Activated CD4-positive, alpha-beta T cell treated with anti-CD3 and anti-CD28 coated beads, Interleukin-2, amount 50 U/mL, for 24 hours (primary cell): Measurements from ENCODE around the gene MAP2K2.

Experiments used
- DNase-seq, 2 donors: peaks; one replicate each; pipeline ENCODE4 v3.0.0-alpha.2; 2020; ENCODE audit warnings: low read depth in 1 of 2, low spot score in 1 of 2

The MAP2K2 gene

GRCh38 chr19:4061683-4062418 lies 62.1 kb downstream of the MAP2K2 start:
- DNase-seq, result no peak

DNA sequence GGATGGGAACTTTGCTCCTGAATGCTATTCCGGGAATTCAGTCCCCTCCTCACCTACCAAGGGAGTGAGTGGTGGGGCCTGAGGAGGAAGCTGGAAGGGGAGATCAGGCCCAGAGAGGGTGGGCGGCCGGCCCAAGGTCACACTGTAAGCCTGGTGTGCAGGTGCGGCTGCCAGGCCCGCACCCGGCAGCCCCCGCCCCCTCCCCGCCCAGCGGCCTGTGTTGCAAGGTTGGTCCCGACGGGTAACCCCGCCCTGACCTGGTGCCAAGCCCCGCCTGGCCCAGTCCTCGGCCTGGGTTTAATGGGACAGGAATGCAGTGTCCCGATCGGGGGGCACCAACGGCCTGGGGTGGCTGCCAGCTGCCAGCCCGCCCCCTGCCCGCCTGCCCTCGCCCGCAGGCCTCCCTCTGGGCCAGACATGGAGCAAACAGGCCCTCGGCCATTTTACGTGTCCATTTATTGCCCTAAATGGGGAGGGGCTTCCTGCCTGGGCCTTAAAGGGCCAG lies 62.7 kb downstream of the MAP2K2 start:
- no peak for DNase-seq

GRCh38 chr19:4060621-4061177 lies 63.2 kb downstream of the MAP2K2 start:
- DNase-seq, result no peak

- no peak for DNase-seq
Measured at GRCh38 chr19:4059891-4060620, 63.9 kb downstream of the MAP2K2 start.

DNA sequence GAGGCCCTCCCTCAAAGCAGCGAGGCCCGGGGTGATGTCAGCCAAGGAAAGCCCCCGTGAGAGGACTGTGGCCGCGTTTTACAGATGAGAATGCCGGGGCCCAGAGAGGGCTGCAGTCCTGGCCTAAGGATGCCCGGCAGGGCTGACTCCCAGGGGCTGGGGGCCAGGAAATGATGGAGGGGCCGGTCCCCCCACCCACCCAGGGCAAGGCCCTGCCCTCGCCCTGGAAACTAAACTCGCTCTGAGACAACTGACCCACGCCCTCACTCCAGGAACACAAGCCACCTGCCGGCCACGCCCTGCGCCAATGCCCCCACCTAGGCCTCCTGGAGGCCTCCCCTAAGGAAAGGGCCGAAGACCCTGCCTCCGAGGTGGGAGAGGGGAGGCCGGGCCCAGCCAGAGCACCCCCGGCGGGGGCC lies 64.5 kb downstream of the MAP2K2 start:
- DNase-seq, result no peak

DNA sequence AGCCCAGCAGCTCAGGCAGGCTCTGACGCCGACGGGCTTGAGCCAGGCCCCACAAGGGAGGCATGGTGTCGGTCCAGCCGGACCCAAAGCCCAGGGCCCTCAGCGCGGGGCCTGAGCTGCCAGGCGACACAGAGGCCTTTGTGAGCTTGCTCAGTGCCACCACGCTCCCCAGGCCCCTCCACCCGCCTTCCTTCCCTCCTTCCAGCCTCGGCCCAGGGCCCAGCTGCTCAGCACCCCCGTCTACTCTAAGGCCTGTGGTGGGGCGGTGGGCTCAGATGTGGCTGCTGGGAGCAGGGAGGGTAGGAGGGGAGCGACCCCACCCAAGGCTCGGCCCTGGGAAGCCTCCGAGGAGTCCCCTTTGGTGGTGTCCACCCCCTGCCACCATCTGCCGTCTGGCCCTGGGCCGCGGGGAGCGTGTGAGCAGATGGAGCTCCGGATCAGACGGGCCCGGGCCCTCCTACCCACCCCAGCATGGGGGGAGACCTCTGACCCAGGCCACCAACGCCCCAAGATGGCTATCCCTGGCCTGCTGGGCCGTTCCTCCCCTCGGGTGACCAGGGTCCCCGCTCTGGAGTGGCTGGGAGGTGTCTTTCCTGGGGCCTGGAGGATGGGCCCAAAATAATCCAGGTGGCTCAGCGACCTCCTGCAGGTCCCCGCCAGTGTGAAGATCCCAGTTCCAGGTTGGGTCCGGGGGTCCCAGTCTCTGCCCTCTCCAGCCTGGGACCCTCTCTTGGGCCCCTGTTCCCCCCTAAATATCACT lies 65.0 kb downstream of the MAP2K2 start:
- no peak for DNase-seq

GRCh38 chr19:4057931-4058692 lies 65.8 kb downstream of the MAP2K2 start:
- no peak for DNase-seq

- DNase-seq, result no peak
Measured at GRCh38 chr19:4055209-4055552, 68.7 kb downstream of the MAP2K2 start.

- no peak for DNase-seq
Measured at GRCh38 chr19:4054441-4055208, 69.3 kb downstream of the MAP2K2 start.

DNA sequence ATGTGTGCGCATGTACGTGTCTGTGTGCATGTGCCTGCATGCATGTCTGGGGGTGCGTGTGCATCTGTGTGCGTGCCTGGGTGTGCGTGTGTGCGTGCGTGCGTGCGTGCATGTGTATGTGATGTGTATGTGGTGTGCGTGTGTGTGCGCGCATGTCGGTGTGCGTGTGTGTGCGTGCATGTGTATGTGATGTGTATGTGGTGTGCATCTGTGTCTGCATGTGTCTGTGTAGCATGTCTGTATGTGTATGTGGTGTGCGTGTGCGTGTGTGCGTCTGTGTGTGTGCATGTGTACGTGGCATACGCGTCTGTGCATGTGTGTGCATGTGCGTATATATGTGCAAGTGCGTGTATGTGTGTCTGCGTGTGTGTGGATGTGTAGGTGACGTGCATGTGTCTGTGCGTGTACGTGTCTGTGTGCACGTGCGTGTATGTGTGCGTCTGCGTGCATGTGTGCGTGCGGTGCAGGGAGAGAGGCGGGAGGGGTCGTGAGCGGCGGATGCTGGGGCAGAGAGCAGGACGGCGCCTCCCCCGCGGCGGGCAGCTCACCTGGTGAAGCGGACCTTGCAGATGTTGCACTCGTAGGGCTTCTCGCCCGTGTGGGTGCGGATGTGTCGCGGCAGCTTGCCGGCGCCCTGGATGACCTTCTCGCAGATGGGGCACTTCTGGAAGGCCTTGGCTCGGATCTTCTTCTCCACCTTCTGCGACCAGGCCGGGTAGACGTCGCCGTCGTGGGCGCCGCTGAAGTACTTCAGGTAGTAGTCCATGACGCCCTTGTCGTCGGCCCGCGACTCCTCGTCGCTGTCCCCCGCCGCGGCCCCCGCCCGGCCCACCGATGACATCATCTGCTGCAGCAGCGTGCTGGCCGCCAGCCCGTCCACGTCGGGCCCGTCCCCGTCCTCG lies 70.2 kb downstream of the MAP2K2 start:
- no peak for DNase-seq

- DNase-seq, result no peak
Measured at GRCh38 chr19:4052993-4053422, 70.9 kb downstream of the MAP2K2 start.

DNA sequence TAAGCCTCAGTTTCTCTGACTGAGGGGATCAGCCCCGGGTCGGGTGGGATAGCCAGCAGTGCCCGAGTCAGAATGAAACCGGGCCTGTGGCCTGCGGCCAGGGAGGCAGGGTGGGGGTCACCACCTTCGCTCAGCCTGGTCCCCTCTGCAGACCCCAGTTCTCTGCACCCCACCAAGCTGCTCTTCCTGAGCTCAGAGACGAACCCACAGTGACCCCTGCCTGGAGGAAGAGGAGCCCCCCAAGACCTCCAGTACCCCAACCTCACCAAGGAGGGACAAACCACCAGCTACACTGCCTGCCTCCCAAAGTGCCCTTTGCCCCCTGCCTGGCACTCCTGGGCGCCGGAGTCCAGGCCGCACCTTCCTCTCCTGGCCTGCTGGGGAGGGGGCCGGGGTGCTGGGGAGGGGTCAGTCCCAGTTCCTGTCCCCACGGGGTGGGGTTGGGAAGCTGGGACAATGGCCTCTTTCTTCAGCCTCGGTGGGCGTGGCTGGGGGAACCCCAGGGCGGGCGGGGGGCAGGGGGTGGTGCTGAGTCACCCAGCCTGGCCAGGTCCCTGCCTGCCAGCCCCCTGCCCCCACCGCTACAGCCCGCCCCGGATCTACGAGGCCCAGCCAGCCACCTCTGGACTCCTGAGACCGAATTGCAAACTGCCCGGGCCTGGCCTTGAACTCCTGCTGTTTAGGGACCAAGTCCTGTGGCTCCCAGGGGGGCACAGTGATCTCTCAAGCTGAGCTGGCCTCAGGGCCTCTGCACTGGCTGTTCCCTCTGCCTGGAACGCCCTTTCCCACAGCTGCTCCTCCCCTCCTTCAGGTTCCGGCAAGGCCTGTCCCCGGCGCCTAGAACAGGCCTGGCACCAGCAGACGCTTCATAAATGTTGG lies 71.6 kb downstream of the MAP2K2 start:
- no peak for DNase-seq

DNA sequence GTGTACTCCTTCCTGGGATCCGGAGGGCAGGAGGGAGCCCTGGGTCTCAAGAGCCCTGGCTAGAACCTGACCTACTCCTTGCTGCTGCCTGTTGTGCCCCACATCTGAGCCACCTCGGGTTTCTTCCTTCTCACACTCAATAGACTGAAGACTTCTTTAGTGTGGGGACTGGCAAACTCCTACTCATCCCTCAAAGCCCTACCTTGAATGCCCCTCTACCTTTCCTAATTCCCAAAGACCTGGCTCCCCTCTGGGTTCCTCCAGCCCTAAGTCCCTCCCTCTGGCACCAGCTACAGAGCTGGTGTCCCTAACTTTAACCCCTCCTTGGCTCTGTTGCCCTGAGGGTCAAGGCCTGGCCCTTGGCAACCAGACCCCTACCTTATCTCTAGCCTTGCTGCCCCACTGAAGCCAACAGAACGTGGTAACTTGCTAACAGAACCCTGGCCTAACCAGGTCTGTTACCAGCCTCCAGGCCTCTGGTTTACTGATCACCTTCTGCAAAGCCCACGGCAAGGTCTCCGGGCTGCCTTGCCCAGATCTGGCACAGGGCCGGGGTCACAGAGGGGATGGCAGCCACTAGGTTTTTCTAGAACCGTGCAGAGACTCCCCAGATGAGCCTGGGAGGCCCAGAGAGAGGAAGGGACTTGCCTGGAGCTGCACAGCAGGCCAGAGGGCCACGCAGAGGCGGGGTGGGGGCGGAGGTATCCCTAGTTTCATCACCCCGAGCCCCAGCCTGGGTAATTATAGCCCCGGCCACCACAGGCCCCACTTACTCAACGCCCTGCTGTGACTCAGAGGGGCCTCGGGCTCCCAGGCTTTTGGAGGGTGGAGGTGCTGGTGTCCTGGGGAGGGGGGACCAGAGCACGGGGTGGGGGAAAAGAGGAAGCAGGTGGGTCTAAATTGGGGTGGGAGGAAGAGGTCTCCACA lies 72.5 kb downstream of the MAP2K2 start:
- no peak for DNase-seq

DNA sequence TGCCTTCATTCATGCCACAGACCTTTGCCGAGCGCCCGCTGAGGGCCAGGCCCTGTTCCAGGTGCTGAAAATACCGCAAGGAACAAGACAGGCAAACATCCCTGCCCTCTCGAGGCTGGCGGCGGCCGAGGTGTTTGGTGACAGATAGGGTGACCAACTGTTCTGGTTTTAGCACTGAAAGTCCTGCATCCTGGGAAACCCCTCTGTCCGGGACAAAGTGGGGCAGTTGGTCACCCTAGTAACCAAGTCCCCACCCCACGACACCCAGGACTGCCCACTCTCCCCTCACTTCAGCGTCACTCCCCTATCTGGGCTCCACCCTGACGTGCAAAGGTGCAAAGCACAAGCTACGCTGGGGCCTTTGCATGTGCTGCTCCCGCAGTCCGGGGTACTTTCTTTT lies 74.5 kb downstream of the MAP2K2 start:
- no peak for DNase-seq

GRCh38 chr19:4046946-4047683 lies 76.8 kb downstream of the MAP2K2 start:
- DNase-seq, result no peak

- DNase-seq, result no peak
Measured at GRCh38 chr19:4046362-4046691, 77.6 kb downstream of the MAP2K2 start.
